Tibial artery (tissue), 4 donors: ENCODE measurements around the gene TAF5L.

Source experiments
- DNase-seq, 2 donors: peaks; one replicate each; pipeline ENCODE4 v3.0.0-alpha.2; 2019
- H3K27ac ChIP-seq, 2 donors: fragments of 200-600 bp; sonication (generic) in 1 of 2; 1 replicate in 1 of 2; 2 replicates in 1 of 2; pipeline ENCODE4 v1.5.1; 2018 to 2019; ENCODE audit warnings: mild to moderate bottlenecking in 1 of 2
- H3K27me3 ChIP-seq, 2 donors: fragments of 200-600 bp; sonication (generic) in 1 of 2; one replicate each; pipeline versions ENCODE4 v1.5.1 to v1.6.0; 2016 to 2019
- H3K36me3 ChIP-seq, 3 donors: fragments of 200-600 bp; sonication (generic) in 2 of 3; one replicate each; pipeline ENCODE4 v1.5.1; 2016 to 2019; ENCODE audit warnings: mild to moderate bottlenecking in 2 of 3
- H3K4me1 ChIP-seq, 4 donors: fragments of 200-600 bp; sonication (generic) in 2 of 4; 1 replicate in 3 of 4; 2 replicates in 1 of 4; pipeline ENCODE4 v1.5.1; 2016 to 2019
- H3K4me3 ChIP-seq, 2 donors: fragments of 200-600 bp; sonication (generic) in 1 of 2; 1 replicate in 1 of 2; 2 replicates in 1 of 2; pipeline ENCODE4 v1.5.1; 2018 to 2019; ENCODE audit warnings: mild to moderate bottlenecking in 2 of 2
- H3K9me3 ChIP-seq, 3 donors: fragments of 200-600 bp; sonication (generic) in 1 of 3; one replicate each; pipeline ENCODE4 v1.5.1; 2016 to 2019
- intact Hi-C: fragments of 100-400 bp; cut with DNase I; formaldehyde crosslinking; loops from one replicate; pipeline ENCODE4 v1.15.0; 2023; ENCODE audit warnings: low total_unique reads
- TF ChIP-seq, protein P1 (sequence below), 2 experiments: fragments of 200-600 bp in 1 of 2; fragments of 450-650 bp in 1 of 2; IDR thresholded peaks; one replicate each; pipeline ENCODE4 v1.5.1; 2017 to 2019; ENCODE audit warnings: antibody characterized with exemption in 2 of 2, mild to moderate bottlenecking in 1 of 2, moderate library complexity in 1 of 2

Gene TAF5L

GRCh38 chr1:229585338-229585737 is 40.6 kb downstream of the TAF5L start:
- peaks cover 0 to 3% (median 0%) of the 10 kb centered on the region in 3 donors for H3K36me3 ChIP-seq
- TF ChIP-seq, protein P1, sequence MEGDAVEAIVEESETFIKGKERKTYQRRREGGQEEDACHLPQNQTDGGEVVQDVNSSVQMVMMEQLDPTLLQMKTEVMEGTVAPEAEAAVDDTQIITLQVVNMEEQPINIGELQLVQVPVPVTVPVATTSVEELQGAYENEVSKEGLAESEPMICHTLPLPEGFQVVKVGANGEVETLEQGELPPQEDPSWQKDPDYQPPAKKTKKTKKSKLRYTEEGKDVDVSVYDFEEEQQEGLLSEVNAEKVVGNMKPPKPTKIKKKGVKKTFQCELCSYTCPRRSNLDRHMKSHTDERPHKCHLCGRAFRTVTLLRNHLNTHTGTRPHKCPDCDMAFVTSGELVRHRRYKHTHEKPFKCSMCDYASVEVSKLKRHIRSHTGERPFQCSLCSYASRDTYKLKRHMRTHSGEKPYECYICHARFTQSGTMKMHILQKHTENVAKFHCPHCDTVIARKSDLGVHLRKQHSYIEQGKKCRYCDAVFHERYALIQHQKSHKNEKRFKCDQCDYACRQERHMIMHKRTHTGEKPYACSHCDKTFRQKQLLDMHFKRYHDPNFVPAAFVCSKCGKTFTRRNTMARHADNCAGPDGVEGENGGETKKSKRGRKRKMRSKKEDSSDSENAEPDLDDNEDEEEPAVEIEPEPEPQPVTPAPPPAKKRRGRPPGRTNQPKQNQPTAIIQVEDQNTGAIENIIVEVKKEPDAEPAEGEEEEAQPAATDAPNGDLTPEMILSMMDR (IDR thresholded peaks at IDR 0.05) = no peak
- H3K27me3 ChIP-seq = no peaks in the 10 kb centered on the region
- H3K4me3 ChIP-seq = no peak overlapping the region
- H3K9me3 ChIP-seq = no peaks in the 10 kb centered on the region
- peaks cover 0 to 19% (median 11%) of the 10 kb centered on the region in 4 donors for H3K4me1 ChIP-seq
- DNase-seq = no peak
- H3K27ac ChIP-seq = peak overlapping the region in 1 of 2 donors; percentile 16
- intact Hi-C loops = no loop called here

GRCh38 chr1:229582715-229583114 is 43.2 kb downstream of the TAF5L start:
- H3K27me3 ChIP-seq = no peaks in the 10 kb centered on the region
- DNase-seq = no peak
- TF ChIP-seq, protein P1 (IDR thresholded peaks at IDR 0.05) = no peak
- H3K27ac ChIP-seq = peak overlapping the region; percentile 71
- no peaks in the 10 kb centered on the region for H3K36me3 ChIP-seq
- H3K4me3 ChIP-seq = no peak overlapping the region
- intact Hi-C loops = no loop called here
- peaks cover 0 to 39% (median 22%) of the 10 kb centered on the region in 4 donors for H3K4me1 ChIP-seq
- H3K9me3 ChIP-seq = no peaks in the 10 kb centered on the region

- Histone ChIP-seq H3K27ac (peak overlapping the region; percentile 71), H3K4me3 (peak overlapping the region; percentile 10 to 17), H3K36me3 (no peaks in the 10 kb centered on the region), H3K27me3 (no peaks in the 10 kb centered on the region), H3K9me3 (no peaks in the 10 kb centered on the region), H3K4me1 (peaks cover 0 to 39% (median 22%) of the 10 kb centered on the region in 4 donors)
- DNase-seq = peak; percentile 84 to 92
- TF ChIP-seq, protein P1 (IDR thresholded peaks at IDR 0.05) = no peak
- intact Hi-C loops = no loop called here
These were observed 43.8 kb downstream of the TAF5L start for GRCh38 chr1:229582011-229582694.

- no peak overlapping the region for H3K4me3 ChIP-seq
- no peak for DNase-seq
- H3K36me3 ChIP-seq = no peaks in the 10 kb centered on the region
- H3K9me3 ChIP-seq = no peaks in the 10 kb centered on the region
- H3K4me1 ChIP-seq = peaks cover 0 to 39% (median 22%) of the 10 kb centered on the region in 4 donors
- peak overlapping the region; percentile 71 for H3K27ac ChIP-seq
- intact Hi-C loops = no loop called here
- TF ChIP-seq, protein P1 (IDR thresholded peaks at IDR 0.05) = no peak
- H3K27me3 ChIP-seq = no peaks in the 10 kb centered on the region
These were observed 44.4 kb downstream of the TAF5L start for GRCh38 chr1:229581485-229581884.

- H3K27ac ChIP-seq = peak overlapping the region; percentile 66 to 70
- H3K4me3 ChIP-seq = peak overlapping the region; percentile 5 to 28
- peak; percentile 32 to 81 for DNase-seq
These were observed 46.8 kb downstream of the TAF5L start for GRCh38 chr1:229579059-229579673.

More at GRCh38 chr1:229579059-229579673, 46.8 kb downstream of the TAF5L start:
- no peaks in the 10 kb centered on the region for H3K9me3 ChIP-seq
- intact Hi-C loops = no loop called here
- H3K4me1 ChIP-seq = peaks cover 0 to 39% (median 22%) of the 10 kb centered on the region in 4 donors
- TF ChIP-seq, protein P1 (IDR thresholded peaks at IDR 0.05) = no peak
- no peaks in the 10 kb centered on the region for H3K36me3 ChIP-seq
- no peaks in the 10 kb centered on the region for H3K27me3 ChIP-seq
